Activated naive CD8-positive, alpha-beta T cell treated with anti-CD3 and anti-CD28 coated beads, Interleukin-2, amount 50 U/mL, for 24 hours (primary cell): ENCODE data around the gene DOCK4.

Experiments used
- ATAC-seq: fragments of 150-1000 bp; cut with Tn5 transposase; one replicate; pipeline ENCODE4 v1.10.0; 2021
- DNase-seq: peaks from one replicate; pipeline ENCODE4 v3.0.0; 2021
- H3K27ac Mint-ChIP-seq: one replicate; pipeline ENCODE4 v1.8.0; 2021; ENCODE audit warnings: mild to moderate bottlenecking, mixed read lengths
- H3K27me3 Mint-ChIP-seq: one replicate; pipeline ENCODE4 v1.8.0; 2021; ENCODE audit warnings: mixed read lengths
- H3K36me3 Mint-ChIP-seq: one replicate; pipeline ENCODE4 v1.8.0; 2021; ENCODE audit warnings: low read depth, mixed read lengths
- H3K4me1 Mint-ChIP-seq: one replicate; pipeline ENCODE4 v1.8.0; 2021; ENCODE audit warnings: mixed read lengths
- H3K4me3 Mint-ChIP-seq: one replicate; pipeline ENCODE4 v1.8.0; 2021; ENCODE audit warnings: mild to moderate bottlenecking, moderate library complexity, mixed read lengths
- H3K9me3 Mint-ChIP-seq: one replicate; pipeline ENCODE4 v1.8.0; 2021; ENCODE audit warnings: mixed read lengths

Gene DOCK4

GRCh38 chr7:112228632-112229031, 22.4 kb upstream of the DOCK4 start:
- Mint-ChIP-seq H3K27ac (no peak overlapping the region), H3K4me3 (no peak overlapping the region), H3K27me3 (no peaks in the 10 kb centered on the region), H3K36me3 (peaks cover 13% of the 10 kb centered on the region), H3K9me3 (peaks cover 8% of the 10 kb centered on the region), H3K4me1 (peaks cover 15% of the 10 kb centered on the region)
- DNase-seq (no peak), ATAC-seq (no peak)

DNA sequence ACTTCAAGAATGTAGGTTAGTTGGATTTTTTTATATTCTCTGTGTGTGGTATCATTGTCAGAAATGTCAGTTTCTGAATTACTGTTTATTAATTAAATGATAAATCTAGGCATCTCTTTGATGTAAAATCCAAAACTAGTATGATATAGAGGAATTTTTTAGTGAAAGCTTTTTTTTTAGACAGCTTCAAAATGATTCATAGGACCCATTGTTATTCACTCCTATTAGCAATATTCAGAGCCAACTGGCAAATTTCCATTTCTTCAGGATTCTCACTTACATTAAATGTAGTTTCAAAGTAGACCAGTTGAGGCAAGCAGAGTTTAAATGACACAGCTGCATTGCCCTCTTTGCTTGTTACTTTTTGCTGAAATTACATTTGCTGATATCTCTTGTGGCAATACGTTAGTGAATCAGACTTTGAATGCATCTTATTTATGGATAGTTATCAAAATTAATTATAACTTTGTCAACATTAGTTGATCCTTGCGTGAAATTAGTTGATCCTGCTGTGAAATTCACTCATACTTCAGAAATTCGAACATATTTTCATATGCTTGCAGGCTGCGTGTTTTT, 20.6 kb upstream of the DOCK4 start:
- peaks cover 4% of the 10 kb centered on the region for H3K36me3 Mint-ChIP-seq
- H3K4me1 Mint-ChIP-seq: peaks cover 15% of the 10 kb centered on the region

DNA sequence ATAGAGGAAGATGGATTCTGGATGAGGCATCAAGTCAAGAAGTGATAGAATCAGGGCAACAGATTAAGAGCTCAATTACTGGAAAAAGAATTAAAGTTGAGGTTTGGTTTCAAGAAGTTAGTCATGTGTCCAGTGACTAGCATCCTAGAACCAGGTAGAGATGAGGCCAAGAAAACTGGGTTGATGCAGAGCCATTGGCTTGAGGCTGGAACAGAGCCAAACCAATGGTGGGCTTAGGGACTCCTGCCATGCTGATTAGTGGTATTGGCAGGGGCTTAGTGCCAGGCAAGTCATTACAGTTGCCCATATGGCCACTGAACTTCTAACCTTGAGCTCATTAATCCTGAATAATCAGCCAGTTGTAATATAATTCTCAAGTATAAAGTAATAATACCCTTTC, 18.8 kb upstream of the DOCK4 start:
- Mint-ChIP-seq H3K4me1 (peaks cover 15% of the 10 kb centered on the region), H3K27me3 (no peaks in the 10 kb centered on the region), H3K9me3 (no peaks in the 10 kb centered on the region), H3K27ac (no peak overlapping the region), H3K36me3 (peaks cover 8% of the 10 kb centered on the region), H3K4me3 (no peak overlapping the region)
- DNase-seq: no peak
- ATAC-seq: no peak

More for the DNA sequence above, 20.6 kb upstream of the DOCK4 start:
- ATAC-seq (no peak), DNase-seq (no peak)
- Mint-ChIP-seq H3K4me3 (no peak overlapping the region), H3K9me3 (no peaks in the 10 kb centered on the region), H3K27me3 (no peaks in the 10 kb centered on the region), H3K27ac (no peak overlapping the region)

- Mint-ChIP-seq H3K4me3 (no peak overlapping the region), H3K9me3 (no peaks in the 10 kb centered on the region), H3K4me1 (peaks cover 12% of the 10 kb centered on the region), H3K27ac (no peak overlapping the region), H3K27me3 (no peaks in the 10 kb centered on the region), H3K36me3 (peaks cover 8% of the 10 kb centered on the region)
- ATAC-seq (no peak), DNase-seq (no peak)
Measured at GRCh38 chr7:112224186-112224585, 18.0 kb upstream of the DOCK4 start.

DNA sequence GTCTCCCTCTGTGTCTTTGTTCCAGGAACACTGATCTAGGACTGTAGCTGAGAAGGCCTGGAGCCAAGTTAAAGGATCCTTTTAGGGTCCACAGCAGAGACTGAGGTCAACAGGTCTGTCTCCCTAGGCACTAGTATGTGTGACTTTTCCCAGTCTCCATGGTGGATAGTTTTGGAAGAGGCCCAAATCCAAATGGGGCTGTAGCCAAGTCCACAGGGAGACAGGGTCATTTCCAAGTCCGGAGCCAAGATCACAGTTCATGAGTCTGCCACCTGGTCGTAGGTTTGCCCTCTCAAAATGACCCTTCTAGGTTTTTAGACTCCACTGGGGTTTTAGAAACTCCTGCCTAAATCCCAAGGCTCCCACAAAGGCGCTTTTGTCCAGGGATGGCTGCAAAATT, 17.1 kb upstream of the DOCK4 start:
- Mint-ChIP-seq H3K9me3 (no peaks in the 10 kb centered on the region), H3K4me3 (no peak overlapping the region), H3K27ac (no peak overlapping the region), H3K27me3 (no peaks in the 10 kb centered on the region), H3K4me1 (peaks cover 8% of the 10 kb centered on the region), H3K36me3 (peaks cover 11% of the 10 kb centered on the region)
- ATAC-seq: no peak
- no peak for DNase-seq

GRCh38 chr7:112220877-112221434, 14.8 kb upstream of the DOCK4 start:
- H3K9me3 Mint-ChIP-seq: no peaks in the 10 kb centered on the region
- peaks cover 12% of the 10 kb centered on the region for H3K4me1 Mint-ChIP-seq
- peaks cover 14% of the 10 kb centered on the region for H3K36me3 Mint-ChIP-seq
- ATAC-seq (no peak), DNase-seq (no peak)
- H3K27me3 Mint-ChIP-seq: no peaks in the 10 kb centered on the region
- no peak overlapping the region for H3K4me3 Mint-ChIP-seq
- H3K27ac Mint-ChIP-seq: no peak overlapping the region

DNA sequence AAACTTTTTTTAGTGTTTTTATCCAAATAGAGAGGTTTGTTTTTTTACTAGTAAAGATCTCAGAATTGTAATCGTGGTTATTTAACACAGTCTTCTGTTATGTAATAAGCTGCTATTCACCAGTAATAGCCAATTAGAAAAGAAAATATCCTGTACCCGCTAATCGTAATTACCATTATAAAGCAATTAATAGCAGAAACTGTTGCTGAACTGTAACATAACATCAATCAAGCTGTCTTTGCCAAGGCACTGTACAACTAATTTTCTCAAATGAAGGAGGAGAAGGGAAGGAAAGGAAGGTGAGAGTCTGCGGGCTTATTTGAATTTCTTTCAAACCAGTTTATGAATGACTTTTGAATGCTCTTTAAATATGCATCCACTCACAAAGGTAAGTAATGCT, 9.6 kb upstream of the DOCK4 start:
- Mint-ChIP-seq H3K4me1 (peaks cover 11% of the 10 kb centered on the region), H3K27ac (no peak overlapping the region), H3K36me3 (peaks cover 11% of the 10 kb centered on the region)

DNA sequence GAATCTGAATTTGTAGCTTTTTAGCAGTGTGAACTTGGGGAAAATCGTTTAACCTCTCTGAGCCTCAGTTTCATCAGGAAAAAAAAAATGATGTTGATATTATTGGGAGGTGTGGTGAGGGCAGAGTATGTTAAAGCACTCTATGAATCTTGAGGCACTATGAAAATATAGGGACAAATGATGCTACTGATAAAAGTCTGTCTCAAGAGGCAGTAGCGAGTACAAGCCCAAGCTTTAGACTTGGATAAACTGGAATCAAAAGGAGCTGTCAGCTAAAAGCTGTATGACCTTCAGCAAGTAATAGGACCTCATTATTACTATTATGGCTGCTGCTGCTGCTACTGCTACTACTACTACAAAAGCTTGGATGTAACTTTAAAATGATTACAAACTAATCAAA, 8.7 kb upstream of the DOCK4 start:
- Mint-ChIP-seq H3K27me3 (no peaks in the 10 kb centered on the region), H3K27ac (no peak overlapping the region), H3K4me3 (no peak overlapping the region), H3K9me3 (no peaks in the 10 kb centered on the region), H3K36me3 (peaks cover 9% of the 10 kb centered on the region), H3K4me1 (peaks cover 11% of the 10 kb centered on the region)
- DNase-seq: no peak
- no peak for ATAC-seq

More for the DNA sequence above, 9.6 kb upstream of the DOCK4 start:
- DNase-seq (no peak), ATAC-seq (no peak)
- Mint-ChIP-seq H3K27me3 (no peaks in the 10 kb centered on the region), H3K4me3 (no peak overlapping the region), H3K9me3 (no peaks in the 10 kb centered on the region)

GRCh38 chr7:112214268-112214667, 8.1 kb upstream of the DOCK4 start:
- peaks cover 9% of the 10 kb centered on the region for H3K36me3 Mint-ChIP-seq
- DNase-seq (no peak), ATAC-seq (no peak)
- H3K9me3 Mint-ChIP-seq: no peaks in the 10 kb centered on the region
- H3K27ac Mint-ChIP-seq: no peak overlapping the region
- H3K27me3 Mint-ChIP-seq: no peaks in the 10 kb centered on the region
- peaks cover 12% of the 10 kb centered on the region for H3K4me1 Mint-ChIP-seq
- no peak overlapping the region for H3K4me3 Mint-ChIP-seq

DNA sequence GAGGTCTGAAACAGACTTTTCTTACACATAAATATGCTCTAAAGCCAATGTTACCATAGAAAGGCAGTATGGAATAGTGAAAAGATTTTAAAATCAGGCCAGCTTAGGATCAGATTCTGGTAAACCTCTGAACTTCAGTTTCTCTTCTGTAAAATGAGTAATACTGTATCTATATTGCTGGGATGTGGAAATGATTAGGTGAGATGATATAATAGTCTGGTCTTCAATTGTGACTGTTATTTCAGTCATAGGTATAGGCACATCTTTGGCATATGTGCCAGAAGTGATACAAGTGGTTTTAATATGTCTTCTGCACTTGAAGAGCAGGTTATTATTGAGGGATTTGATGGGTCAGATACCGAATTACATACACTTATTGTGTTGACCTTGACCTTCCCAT, 7.5 kb upstream of the DOCK4 start:
- ATAC-seq: no peak
- H3K27ac Mint-ChIP-seq: no peak overlapping the region
- no peaks in the 10 kb centered on the region for H3K27me3 Mint-ChIP-seq
- peaks cover 5% of the 10 kb centered on the region for H3K36me3 Mint-ChIP-seq
- peaks cover 16% of the 10 kb centered on the region for H3K4me1 Mint-ChIP-seq
- no peaks in the 10 kb centered on the region for H3K9me3 Mint-ChIP-seq
- H3K4me3 Mint-ChIP-seq: no peak overlapping the region
- no peak for DNase-seq

- Mint-ChIP-seq H3K27ac (no peak overlapping the region), H3K4me3 (no peak overlapping the region), H3K9me3 (no peaks in the 10 kb centered on the region), H3K36me3 (peaks cover 5% of the 10 kb centered on the region), H3K27me3 (no peaks in the 10 kb centered on the region), H3K4me1 (peaks cover 20% of the 10 kb centered on the region)
- ATAC-seq (no peak), DNase-seq (no peak)
Measured at GRCh38 chr7:112212571-112212970, 6.4 kb upstream of the DOCK4 start.

DNA sequence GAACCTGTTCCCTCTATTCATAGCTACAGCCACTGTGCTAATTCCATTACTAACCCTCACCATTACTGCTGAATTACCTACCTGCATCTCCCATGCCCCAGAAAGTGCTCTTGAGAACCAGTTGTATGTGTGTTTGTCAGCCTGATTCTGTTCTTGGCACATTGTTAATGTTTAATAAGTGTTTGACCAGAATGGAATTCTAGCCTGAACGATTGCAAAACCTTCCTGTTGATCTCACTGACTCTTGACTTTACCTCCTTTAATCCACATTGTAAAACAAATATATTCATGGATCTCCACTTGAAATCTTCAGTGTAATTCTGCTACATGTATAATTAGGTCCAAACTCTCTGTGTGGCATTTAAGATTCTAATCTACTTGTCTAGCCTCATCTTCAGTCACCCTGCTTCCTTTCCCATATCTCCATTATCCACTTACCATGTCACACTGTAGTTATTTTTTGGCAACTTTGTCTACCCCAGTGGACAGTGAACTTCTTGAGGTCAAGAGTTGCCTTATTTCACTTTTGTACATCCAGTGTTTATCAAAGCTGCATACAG, 5.2 kb upstream of the DOCK4 start:
- H3K4me3 Mint-ChIP-seq: no peak overlapping the region
- peaks cover 23% of the 10 kb centered on the region for H3K4me1 Mint-ChIP-seq
- no peak for DNase-seq

GRCh38 chr7:112207765-112208164, 1.6 kb upstream of the DOCK4 start:
- Mint-ChIP-seq H3K36me3 (no peaks in the 10 kb centered on the region), H3K27ac (no peak overlapping the region), H3K4me1 (peaks cover 32% of the 10 kb centered on the region)

More for the DNA sequence above, 5.2 kb upstream of the DOCK4 start:
- Mint-ChIP-seq H3K36me3 (no peaks in the 10 kb centered on the region), H3K27ac (no peak overlapping the region), H3K9me3 (no peaks in the 10 kb centered on the region), H3K27me3 (no peaks in the 10 kb centered on the region)
- ATAC-seq: no peak

GRCh38 chr7:112206991-112207592, 893 bp upstream of the DOCK4 start:
- Mint-ChIP-seq H3K27me3 (peaks cover 24% of the 10 kb centered on the region), H3K4me3 (peak overlapping the region; percentile 97), H3K9me3 (no peaks in the 10 kb centered on the region), H3K4me1 (peaks cover 32% of the 10 kb centered on the region), H3K36me3 (no peaks in the 10 kb centered on the region), H3K27ac (peak overlapping the region; percentile 77)
- DNase-seq (no peak), ATAC-seq (no peak)

More at GRCh38 chr7:112207765-112208164, 1.6 kb upstream of the DOCK4 start:
- Mint-ChIP-seq H3K9me3 (no peaks in the 10 kb centered on the region), H3K4me3 (peak overlapping the region; percentile 97), H3K27me3 (peaks cover 21% of the 10 kb centered on the region)
- ATAC-seq (no peak), DNase-seq (no peak)
